IMR-90 (cell line): Measurements from ENCODE around the gene CD300C. TPM values are rescaled to one million over a fixed set of nuclear protein-coding genes. Genes with fewer than 3 reads are reported as not detected.

Experiments used
- ATAC-seq: fragments of 200-7000 bp; cut with Tn5 transposase; 2 replicates; pipeline ENCODE4 v1.9.1; 2020; ENCODE audit warnings: low read depth, mild to moderate bottlenecking, moderate library complexity
- BruUV-seq: library from RNA; stranded (reverse); fragments of 400-500 nt; replicated peaks from 2 replicates; lab custom pipeline; 2021; lab: Mats Ljungman, UMichigan
- CTCF ChIA-PET: fragments of 300-600 bp; formaldehyde crosslinking; extraction: SDS; loops from one replicate; lab custom pipeline; 2021; ENCODE audit warnings: antibody characterized with exemption; lab: Yijun Ruan, JAX
- POLR2A ChIA-PET: fragments of 300-600 bp; sonication (Branson Sonifier 250); formaldehyde crosslinking; loops from one replicate; lab custom pipeline; 2022; ENCODE audit warnings: antibody characterized with exemption; ENCODE audit not compliant: unreplicated experiment; lab: Charles Lee
- DNase-seq: peaks from one replicate; pipeline ENCODE4 v3.0.0; 2013
- H2AFZ ChIP-seq: replicated peaks from 2 replicates; pipeline ENCODE3; 2013; ENCODE audit warnings: low read length, mild to moderate bottlenecking; ENCODE audit not compliant: poor library complexity
- H2AK5ac ChIP-seq: 2 replicates; pipeline ENCODE4 v1.6.1; 2013; ENCODE audit warnings: low read depth, low read length, inconsistent platforms
- H2AK9ac ChIP-seq: replicated peaks from 2 replicates; pipeline ENCODE3; 2013; ENCODE audit warnings: mild to moderate bottlenecking, low read depth, low read length, moderate library complexity; ENCODE audit not compliant: poor library complexity
- H2BK120ac ChIP-seq: 2 replicates; pipeline ENCODE4 v1.6.1; 2013; ENCODE audit warnings: low read depth, low read length, inconsistent platforms
- H2BK15ac ChIP-seq: 3 replicates; pipeline ENCODE4 v1.6.1; 2013; ENCODE audit warnings: low read depth, low read length, inconsistent platforms
- H2BK20ac ChIP-seq: 2 replicates; pipeline ENCODE4 v1.6.1; 2013; ENCODE audit warnings: low read depth, mild to moderate bottlenecking, inconsistent platforms, low read length, moderate library complexity
- H2BK5ac ChIP-seq: 2 replicates; pipeline ENCODE4 v1.6.1; 2013; ENCODE audit warnings: mild to moderate bottlenecking, low read depth, low read length, inconsistent platforms; ENCODE audit not compliant: poor library complexity, severe bottlenecking
- H3K14ac ChIP-seq: replicated peaks from 2 replicates; pipeline ENCODE4 v1.6.1; 2013; ENCODE audit warnings: low read depth, low read length, inconsistent platforms
- H3K18ac ChIP-seq: 2 replicates; pipeline ENCODE4 v1.6.1; 2013; ENCODE audit warnings: low read depth, low read length, control low read depth
- H3K23ac ChIP-seq: 2 replicates; pipeline ENCODE4 v1.6.1; 2013; ENCODE audit warnings: low read depth, low read length, inconsistent platforms
- H3K27ac ChIP-seq: 2 replicates; pipeline ENCODE4 v1.5.1; 2013; ENCODE audit warnings: mild to moderate bottlenecking, control low read depth, low read length; ENCODE audit not compliant: insufficient read depth
- H3K27me3 ChIP-seq: 2 replicates; pipeline ENCODE4 v1.6.1; 2013; ENCODE audit warnings: low read length; ENCODE audit not compliant: control insufficient read depth, insufficient read depth
- H3K36me3 ChIP-seq: 2 replicates; pipeline ENCODE4 v1.6.1; 2013; ENCODE audit warnings: low read length, mixed read lengths; ENCODE audit not compliant: control insufficient read depth, insufficient read depth
- H3K4ac ChIP-seq: 2 replicates; pipeline ENCODE4 v1.6.1; 2013; ENCODE audit warnings: low read depth, low read length, inconsistent platforms
- H3K4me1 ChIP-seq: 2 replicates; pipeline ENCODE4 v1.6.1; 2013; ENCODE audit warnings: low read length, mixed read lengths; ENCODE audit not compliant: control insufficient read depth, insufficient read depth
- H3K4me2 ChIP-seq: 2 replicates; pipeline ENCODE4 v1.6.1; 2013; ENCODE audit warnings: low read depth, mild to moderate bottlenecking, control low read depth, low read length, moderate library complexity
- H3K4me3 ChIP-seq: 2 replicates; pipeline ENCODE4 v1.5.1; 2013; ENCODE audit warnings: low read depth, mild to moderate bottlenecking, control low read depth, low read length, moderate library complexity; ENCODE audit not compliant: insufficient read depth
- H3K56ac ChIP-seq: 2 replicates; pipeline ENCODE4 v1.6.1; 2013; ENCODE audit warnings: low read length, inconsistent platforms; ENCODE audit not compliant: insufficient read depth; ENCODE audit errors: extremely low read depth
- H3K79me1 ChIP-seq, 2 experiments: 2 replicates each; pipeline ENCODE4 v1.6.1; 2013; ENCODE audit warnings: low read length in 2 of 2, inconsistent platforms in 1 of 2, low read depth in 1 of 2
- H3K9ac ChIP-seq: 2 replicates; pipeline ENCODE4 v1.6.1; 2013; ENCODE audit warnings: low read depth, low read length, control low read depth
- H3K9me1 ChIP-seq: 2 replicates; pipeline ENCODE4 v1.6.1; 2013; ENCODE audit warnings: low read length, inconsistent platforms; ENCODE audit not compliant: insufficient read depth
- H3K9me3 ChIP-seq: 2 replicates; pipeline ENCODE4 v1.6.1; 2013; ENCODE audit warnings: low read length; ENCODE audit not compliant: control insufficient read depth, insufficient read depth
- H4K20me1 ChIP-seq: 2 replicates; pipeline ENCODE4 v1.6.1; 2013; ENCODE audit warnings: low read length, inconsistent platforms; ENCODE audit not compliant: insufficient read depth
- H4K5ac ChIP-seq: 2 replicates; pipeline ENCODE4 v1.6.1; 2013; ENCODE audit warnings: mild to moderate bottlenecking, low read depth, low read length, control low read depth
- H4K8ac ChIP-seq, 2 experiments: 2 replicates each; pipeline ENCODE4 v1.6.1; 2013; ENCODE audit warnings: low read depth in 2 of 2, low read length in 2 of 2, control low read depth in 1 of 2, inconsistent platforms in 1 of 2
- H4K91ac ChIP-seq: 2 replicates; pipeline ENCODE4 v1.6.1; 2013; ENCODE audit warnings: low read depth, low read length, inconsistent platforms; ENCODE audit not compliant: insufficient read depth
- CTCF ChIP-seq: conservative IDR thresholded peaks from 2 replicates; pipeline ENCODE4 v1.5.1; 2012; ENCODE audit warnings: mild to moderate bottlenecking, low read depth, low read length, improper control_type of control experiment
- POLR2A ChIP-seq: IDR thresholded peaks from 2 replicates; pipeline ENCODE4 v1.6.1; 2012; ENCODE audit warnings: mild to moderate bottlenecking, low read depth, low read length
- WGBS, 2 experiments: methylation state at CpG; one replicate each; pipeline versions ENCODE4 v1.1.5 to v1.1.7; 2013; ENCODE audit warnings: missing lambda C conversion rate in 2 of 2; ENCODE audit not compliant: insufficient read length in 1 of 2; ENCODE audit errors: extremely low coverage in 2 of 2; 5-methylcytosine and 5-hydroxymethylcytosine counted together
- dilution Hi-C: fragments of 300-500 bp; cut with HindIII; formaldehyde crosslinking; loops from one replicate; pipeline ENCODE4 v1.14.3; 2018; ENCODE audit warnings: low sequenced_read_pairs; ENCODE audit not compliant: unreplicated experiment
- in situ Hi-C: fragments of 300-500 bp; cut with MboI; formaldehyde crosslinking; loops from 3 replicates; pipeline ENCODE4 v1.14.3; 2019; ENCODE audit warnings: low sequenced_read_pairs, inconsistent platforms, mixed read lengths
- intact Hi-C: fragments of 100-400 bp; cut with micrococcal nuclease; formaldehyde crosslinking; loops from 2 replicates; pipeline ENCODE4 v1.10.0; 2022
- polyA plus RNA-seq, 3 experiments: library from polyadenylated mRNA; depleted of rRNA; stranded (reverse); fragments of >200 nt; gene quantifications; 2 replicates each; pipeline ENCODE4 v1.2.3, GENCODE V29; 2012; ENCODE audit warnings: low replicate concordance in 1 of 3
- total RNA-seq: library from RNA; depleted of rRNA; stranded (reverse); fragments of >200 nt; gene quantifications from 2 replicates; pipeline ENCODE4 v1.2.3, GENCODE V29; 2012

Gene CD300C
- total and polyA plus RNA-seq, 2 of the 4 experiments (the other 2 are of a cell fraction), result not detected

- H3K36me3 ChIP-seq, result no peaks in the 10 kb centered on the region
- ChIA-PET POLR2A (no interaction called here), CTCF (interaction anchor here (0.6 kb wide), 1 partner anchor 189 kb away, joined by 5 read pairs; no protein-coding TSS in a partner anchor)
- H3K14ac ChIP-seq, result no peak overlapping the region
- H4K20me1 ChIP-seq, result no peaks in the 10 kb centered on the region
- H4K8ac ChIP-seq, result no peak overlapping the region
- no peak overlapping the region for H3K4ac ChIP-seq
- no peaks in the 10 kb centered on the region for H3K9me1 ChIP-seq
- H3K4me1 ChIP-seq, result no peaks in the 10 kb centered on the region
- H2AFZ ChIP-seq, result no peak overlapping the region
- H2BK15ac ChIP-seq, result no peak overlapping the region
- no peak overlapping the region for H2AK5ac ChIP-seq
- no peak overlapping the region for H2BK120ac ChIP-seq
- no peak overlapping the region for H3K4me2 ChIP-seq
- H4K91ac ChIP-seq, result no peak overlapping the region
- TF ChIP-seq CTCF (no peak), POLR2A (no peak)
- H3K23ac ChIP-seq, result no peak overlapping the region
- BruUV-seq, result no TSS peak
- no peaks in the 10 kb centered on the region for H3K27me3 ChIP-seq
- in situ Hi-C loops, result no loop called here
- H3K9me3 ChIP-seq, result peaks cover 45% of the 10 kb centered on the region
- no peak overlapping the region for H2AK9ac ChIP-seq
- no peak for DNase-seq
- no peak overlapping the region for H3K9ac ChIP-seq
- intact Hi-C loops, result no loop called here
- no peaks in the 10 kb centered on the region for H3K79me1 ChIP-seq
- no peak overlapping the region for H3K27ac ChIP-seq
- no peak overlapping the region for H4K5ac ChIP-seq
- 35% methylated on average over 5 of the region's 10 CpGs; no CpG with 5 or more reads in 1 of the 2 experiments for WGBS, 2 experiments
- no peak overlapping the region for H2BK20ac ChIP-seq
- ATAC-seq, result no peak
- dilution Hi-C loops, result no loop called here
- no peak overlapping the region for H2BK5ac ChIP-seq
- no peak overlapping the region for H3K4me3 ChIP-seq
- H3K18ac ChIP-seq, result no peak overlapping the region
- no peak overlapping the region for H3K56ac ChIP-seq
These were observed 23.4 kb downstream of the CD300C start for GRCh38 chr17:74522381-74523105.
